HL-60 (cell line): ENCODE results near the gene GNG12.

Experiments
- DNase-seq, 2 experiments: peaks; one replicate each; pipeline ENCODE4 v3.0.0-alpha.2; 2010 to 2020; ENCODE audit warnings: low read depth in 1 of 2, low spot score in 1 of 2
- H3K27ac ChIP-seq: fragments of 250-450 bp; sonication (Bioruptor Pico); replicated peaks from 2 replicates; pipeline ENCODE4 v1.5.1; 2020; ENCODE audit warnings: mild to moderate bottlenecking, moderate library complexity
- H3K27me3 ChIP-seq: fragments of 250-450 bp; sonication (Bioruptor Pico); 2 replicates; pipeline ENCODE4 v1.5.1; 2021; ENCODE audit warnings: mild to moderate bottlenecking, moderate library complexity; ENCODE audit not compliant: insufficient read depth, poor library complexity, severe bottlenecking
- H3K4me3 ChIP-seq: replicated peaks from 2 replicates; pipeline ENCODE4 v1.5.1; 2011; ENCODE audit warnings: mild to moderate bottlenecking, control low read depth, low read length; ENCODE audit not compliant: insufficient read depth
- GABPA ChIP-seq: IDR thresholded peaks from 2 replicates; pipeline ENCODE4 v1.6.1; 2012; ENCODE audit warnings: low read depth
- POLR2AphosphoS5 ChIP-seq: IDR thresholded peaks from 2 replicates; pipeline ENCODE4 v1.6.1; 2012; ENCODE audit warnings: low read depth
- REST ChIP-seq: IDR thresholded peaks from 2 replicates; pipeline ENCODE4 v1.6.1; 2012; ENCODE audit warnings: low read depth; ENCODE audit not compliant: insufficient replicate concordance
- SPI1 ChIP-seq: IDR thresholded peaks from 2 replicates; pipeline ENCODE4 v1.6.1; 2012; ENCODE audit warnings: low read depth, mild to moderate bottlenecking, borderline replicate concordance
- TF ChIP-seq, protein P1 (sequence below): IDR thresholded peaks from one replicate; pipeline ENCODE4 v1.5.1; 2011; ENCODE audit warnings: low read length, control low read depth, inconsistent platforms; ENCODE audit not compliant: insufficient read depth

The GNG12 gene

DNA sequence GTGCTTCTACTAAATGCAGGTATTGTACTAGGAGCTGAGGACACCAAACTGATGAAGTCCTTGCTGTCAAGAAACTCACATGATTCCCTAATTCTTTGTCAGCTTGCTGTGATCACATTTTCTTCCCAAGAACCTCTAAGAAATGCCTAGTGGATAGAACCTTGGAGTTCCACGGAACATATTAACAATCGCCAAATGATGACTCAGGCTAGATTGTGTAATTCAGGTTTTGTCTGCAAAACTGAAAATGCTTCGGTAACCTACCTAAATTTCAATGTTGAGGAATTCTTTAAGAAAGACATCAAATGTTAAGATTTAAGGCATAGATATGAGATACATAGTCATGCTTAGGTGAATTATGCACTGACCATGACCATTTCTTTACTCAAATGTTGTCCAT lies 150.0 kb downstream of the GNG12 start:
- no peak for TF ChIP-seq GABPA
- TF ChIP-seq, protein P1, sequence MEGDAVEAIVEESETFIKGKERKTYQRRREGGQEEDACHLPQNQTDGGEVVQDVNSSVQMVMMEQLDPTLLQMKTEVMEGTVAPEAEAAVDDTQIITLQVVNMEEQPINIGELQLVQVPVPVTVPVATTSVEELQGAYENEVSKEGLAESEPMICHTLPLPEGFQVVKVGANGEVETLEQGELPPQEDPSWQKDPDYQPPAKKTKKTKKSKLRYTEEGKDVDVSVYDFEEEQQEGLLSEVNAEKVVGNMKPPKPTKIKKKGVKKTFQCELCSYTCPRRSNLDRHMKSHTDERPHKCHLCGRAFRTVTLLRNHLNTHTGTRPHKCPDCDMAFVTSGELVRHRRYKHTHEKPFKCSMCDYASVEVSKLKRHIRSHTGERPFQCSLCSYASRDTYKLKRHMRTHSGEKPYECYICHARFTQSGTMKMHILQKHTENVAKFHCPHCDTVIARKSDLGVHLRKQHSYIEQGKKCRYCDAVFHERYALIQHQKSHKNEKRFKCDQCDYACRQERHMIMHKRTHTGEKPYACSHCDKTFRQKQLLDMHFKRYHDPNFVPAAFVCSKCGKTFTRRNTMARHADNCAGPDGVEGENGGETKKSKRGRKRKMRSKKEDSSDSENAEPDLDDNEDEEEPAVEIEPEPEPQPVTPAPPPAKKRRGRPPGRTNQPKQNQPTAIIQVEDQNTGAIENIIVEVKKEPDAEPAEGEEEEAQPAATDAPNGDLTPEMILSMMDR: no peak
- no peak for TF ChIP-seq SPI1
- TF ChIP-seq REST: no peak
- no peak for TF ChIP-seq POLR2AphosphoS5
- Histone ChIP-seq H3K4me3 (no peak overlapping the region), H3K27me3 (no peaks in the 10 kb centered on the region), H3K27ac (no peak overlapping the region)
- no peak for DNase-seq

DNA sequence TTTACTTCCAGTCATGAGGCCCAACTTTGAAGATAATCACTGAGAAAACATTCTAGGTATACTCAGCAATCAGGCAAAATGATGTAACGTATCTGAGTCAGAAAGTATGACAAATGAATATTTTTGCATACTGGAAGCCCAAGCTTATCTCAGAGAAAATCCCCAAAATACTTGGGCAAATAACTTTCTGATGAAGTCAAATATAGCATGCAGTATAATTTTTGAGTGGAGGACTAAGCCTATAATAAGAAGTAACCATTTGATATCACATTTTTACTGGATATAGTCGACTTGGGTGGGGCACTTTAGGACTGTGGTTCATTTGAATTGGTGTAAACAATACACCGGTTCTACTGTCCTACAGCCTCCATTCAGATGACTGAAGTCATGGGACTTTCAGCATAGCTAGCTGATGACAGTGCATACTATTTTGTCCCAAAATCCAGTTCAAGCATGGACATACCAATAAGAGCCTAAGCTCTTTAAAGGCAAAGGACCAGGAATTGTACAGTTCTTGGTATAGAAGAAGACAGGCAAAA lies 150.5 kb downstream of the GNG12 start:
- TF ChIP-seq SPI1 (no peak), POLR2AphosphoS5 (no peak), GABPA (no peak), REST (no peak)
- TF ChIP-seq, protein P1: no peak
- no peak overlapping the region for H3K27ac ChIP-seq
- no peaks in the 10 kb centered on the region for H3K27me3 ChIP-seq
- H3K4me3 ChIP-seq: no peak overlapping the region
- no peak for DNase-seq

DNA sequence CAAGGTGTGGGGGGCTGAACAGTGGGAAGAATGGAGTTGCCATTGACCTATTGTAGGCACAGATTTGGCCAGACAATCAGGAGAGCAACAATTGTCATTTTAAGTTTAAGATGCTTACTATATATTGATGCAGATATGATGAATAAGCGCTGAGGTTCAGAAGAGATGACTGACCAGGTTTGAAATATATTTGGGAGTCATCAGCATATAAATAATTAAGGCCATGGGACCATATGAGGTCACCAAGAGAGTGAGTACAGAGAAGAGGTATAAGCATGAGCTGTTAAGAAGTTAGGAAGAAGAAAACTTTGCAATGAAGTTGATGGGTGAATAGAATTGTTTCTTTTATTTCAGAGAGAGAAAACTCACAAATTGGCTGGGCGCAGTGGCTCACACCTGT lies 152.8 kb downstream of the GNG12 start:
- no peaks in the 10 kb centered on the region for H3K27me3 ChIP-seq
- H3K4me3 ChIP-seq: no peak overlapping the region
- no peak overlapping the region for H3K27ac ChIP-seq
- TF ChIP-seq, protein P1: no peak
- TF ChIP-seq POLR2AphosphoS5: no peak
- no peak for TF ChIP-seq REST
- TF ChIP-seq GABPA: no peak
- TF ChIP-seq SPI1: no peak
- DNase-seq: no peak
